GM10847 (cell line): Measurements from ENCODE around the gene PLEKHS1.

Experiments used
- POLR2A ChIP-seq: IDR thresholded peaks from 2 replicates; pipeline ENCODE4 v1.6.1; 2011; ENCODE audit not compliant: insufficient read length; ENCODE audit errors: extremely low read depth

The PLEKHS1 gene

DNA sequence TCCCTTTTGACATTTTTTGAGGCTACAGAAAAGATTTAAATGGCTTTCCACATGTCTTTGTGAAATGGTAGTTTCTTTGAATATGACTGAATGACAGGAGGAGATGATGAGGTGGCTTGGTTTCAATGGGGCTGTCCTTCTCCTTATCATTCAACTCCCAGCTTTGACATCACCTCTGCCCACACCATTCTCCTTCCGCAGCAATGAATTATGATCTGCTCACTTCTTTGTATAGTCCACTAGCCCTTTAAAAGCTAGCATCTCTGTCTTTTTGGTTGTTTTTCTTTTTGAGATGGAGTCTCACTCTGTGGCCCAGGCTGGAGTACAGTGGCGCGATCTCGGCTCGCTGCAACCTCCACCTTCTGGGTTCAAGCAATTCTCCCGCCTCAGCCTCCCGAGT lies 70.7 kb downstream of the PLEKHS1 start:
- no peak for TF ChIP-seq POLR2A

DNA sequence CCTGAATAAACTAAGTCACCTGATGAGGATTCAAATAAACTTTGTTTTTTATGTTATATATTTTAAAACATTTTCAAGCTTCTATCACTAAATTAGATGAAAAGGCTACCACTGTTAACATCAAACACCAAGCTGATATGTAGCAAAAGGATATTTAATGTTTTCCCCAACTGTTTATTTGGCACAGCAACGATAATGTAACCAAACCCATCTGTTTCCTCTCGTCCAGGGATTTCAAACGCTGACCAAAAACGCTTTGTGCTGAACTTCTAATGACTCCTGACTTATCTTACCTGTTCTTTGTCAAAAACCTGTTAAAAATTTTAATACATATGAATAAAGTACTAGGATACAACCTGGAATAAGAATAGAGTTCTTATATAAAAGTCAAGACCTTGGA lies 71.9 kb downstream of the PLEKHS1 start:
- no peak for TF ChIP-seq POLR2A

DNA sequence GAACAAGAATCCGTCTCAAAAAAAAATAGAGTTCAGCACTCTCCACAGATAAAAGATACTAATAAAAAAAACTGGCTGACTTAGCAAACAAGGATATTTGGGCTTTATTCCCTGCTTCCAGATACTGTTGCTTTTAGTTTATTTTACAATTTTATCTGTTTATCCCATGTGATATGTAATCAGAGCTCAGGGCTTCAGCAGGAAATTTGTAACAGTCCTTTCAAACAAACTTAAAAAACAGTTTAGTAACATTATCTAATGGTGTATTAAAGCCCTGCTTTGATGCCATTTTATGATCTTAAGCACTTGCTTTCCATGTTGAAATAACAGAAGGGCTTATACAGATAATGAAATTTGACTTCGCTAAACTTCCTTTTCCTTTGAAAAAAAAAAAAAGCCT lies 74.3 kb downstream of the PLEKHS1 start:
- TF ChIP-seq POLR2A, result no peak
